ENCODE results near the gene DRD4.

- TF ChIP-seq GABPA (IDR thresholded peaks at IDR 0.05; ENCODE audit: borderline replicate concordance, insufficient read depth, low read length) (no peak), CBX5 (IDR thresholded peaks at IDR 0.05; ENCODE audit: low read depth, low read length) (no peak), ATF2 (IDR thresholded peaks at IDR 0.05; ENCODE audit: low read length) (no peak), CTCF (IDR thresholded peaks at IDR 0.05; ENCODE audit: control extremely low read depth in 1 of 3, insufficient read depth in 1 of 3, low read depth in 1 of 3, low read length in 3 of 3) (no peak)
Observed at GRCh38 chr11:625636-626268, 11.3 kb upstream of the DRD4 start.

All from H1 (cell line).